Psoas muscle (tissue), 8 donors: Measurements from ENCODE around the gene KRTAP5-7. TPM values are rescaled to one million over a fixed set of nuclear protein-coding genes. Genes with fewer than 3 reads are reported as not detected.

Experiments used
- ATAC-seq, 4 donors: fragments of 200-7000 bp; cut with Tn5 transposase; one replicate each; pipeline ENCODE4 v1.9.1; 2020; ENCODE audit warnings: moderate library complexity in 3 of 4, mild to moderate bottlenecking in 2 of 4
- DNase-seq, 2 donors: peaks; one replicate each; pipeline ENCODE4 v3.0.0-alpha.2; 2020
- H3K27ac ChIP-seq: fragments of 200-600 bp; one replicate; pipeline ENCODE4 v1.8.0; 2022
- H3K27me3 ChIP-seq, 3 donors: fragments of 200-600 bp in 1 of 3; one replicate each; pipeline versions ENCODE4 v1.6.1 to v1.8.0; 2013 to 2022; ENCODE audit warnings: low read length in 2 of 3, mild to moderate bottlenecking in 2 of 3, moderate library complexity in 1 of 3; ENCODE audit not compliant: insufficient read depth in 3 of 3
- H3K36me3 ChIP-seq, 2 donors: fragments of 200-600 bp in 1 of 2; one replicate each; pipeline versions ENCODE4 v1.6.1 to v1.8.0; 2013 to 2022; ENCODE audit warnings: low read depth in 1 of 2, mild to moderate bottlenecking in 1 of 2, moderate library complexity in 1 of 2; ENCODE audit not compliant: insufficient read depth in 1 of 2
- H3K4me1 ChIP-seq: fragments of 200-600 bp; one replicate; pipeline ENCODE4 v1.8.0; 2022
- H3K4me3 ChIP-seq: fragments of 200-600 bp; one replicate; pipeline ENCODE4 v1.8.0; 2022; ENCODE audit warnings: mild to moderate bottlenecking
- H3K9me3 ChIP-seq: fragments of 200-600 bp; one replicate; pipeline ENCODE4 v1.8.0; 2022
- CTCF ChIP-seq: fragments of 200-600 bp; IDR thresholded peaks from one replicate; pipeline ENCODE4 v1.8.0; 2022; ENCODE audit warnings: antibody characterized with exemption
- WGBS, 3 donors: extraction: QIAGEN DNeasy Blood & Tissue Kit; methylation state at CpG; one replicate each; pipeline versions ENCODE4 v1.1.6 to v1.1.7; 2013; 5-methylcytosine and 5-hydroxymethylcytosine counted together
- intact Hi-C, 2 donors: fragments of 100-400 bp; cut with DNase I; formaldehyde crosslinking; loops; one replicate each; pipeline versions ENCODE4 v1.11.0 to v1.14.2; 2022
- polyA plus RNA-seq, 3 donors: library from polyadenylated mRNA; stranded (reverse); fragments of 200-250 nt; gene quantifications; one replicate each; pipeline ENCODE4 v1.2.3, GENCODE V29; 2013
- total RNA-seq, 4 donors: library from RNA; stranded (reverse); fragmentation: NEBNext Ultra II Directional in 2 of 4; extraction: Animal tissue kit (Norgen Biotek cat#: 25700) in 2 of 4; gene quantifications; one replicate each; pipeline versions ENCODE4 v1.2.1 to v1.2.4, GENCODE V29; 2021 to 2023
- donor health status: healthy with polysubstance abuse.
- donor health status: DM: no; HTN: no; CAD: no; lungs with moderate emphysema.
- donor health status: Bipolar disorder and iron deficiency.
- donor health status: healthy.
- donor health status: DM: yes; HTN: yes; CAD: no.
- donor health status: DM: no; HTN: no; CAD: no.
- donor health status: DM: no; HTN: no; CAD: no.
- donor health status: DM: yes; HTN: yes; CAD: no.

KRTAP5-7 gene
- total and polyA plus RNA-seq, 7 donors: 0.01 TPM; not detected in 6

- Histone ChIP-seq H3K4me3 (peak overlapping the region; percentile 42), H3K36me3 (peaks cover 0 to 64% of the 10 kb centered on the region in 2 donors), H3K27ac (peak overlapping the region; percentile 85), H3K9me3 (no peaks in the 10 kb centered on the region), H3K27me3 (no peaks in the 10 kb centered on the region), H3K4me1 (peaks cover 9% of the 10 kb centered on the region)
- ATAC-seq: peak; percentile 86 to 92 (median 92)
- 20 to 32% (median 23%) methylated on average over 13 of the region's 13 CpGs for WGBS, 3 donors
- intact Hi-C loops: no loop called here
- no peak for TF ChIP-seq CTCF
- DNase-seq: peak; percentile 39 to 72
These were observed 27.9 kb upstream of the KRTAP5-7 start for GRCh38 chr11:71499125-71499524.

DNA sequence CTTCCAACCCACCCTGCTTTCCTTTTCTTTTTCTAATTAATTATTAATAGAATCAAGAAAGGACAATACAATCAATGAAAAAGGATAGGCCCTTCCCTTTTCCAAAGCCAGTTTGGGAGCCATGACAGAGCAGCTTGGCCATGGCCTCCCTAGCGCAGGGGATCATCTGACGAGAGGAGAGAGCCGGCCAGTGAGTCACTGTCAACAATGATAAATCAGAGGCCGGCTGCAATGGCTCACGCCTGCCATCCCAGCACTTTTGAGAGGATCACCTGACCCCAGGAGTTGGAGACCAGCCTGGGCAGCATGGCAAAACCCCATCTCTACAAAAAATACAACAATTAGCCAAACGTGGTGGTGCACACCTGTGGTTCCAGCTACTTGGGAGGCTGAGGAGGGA lies 27.5 kb upstream of the KRTAP5-7 start:
- intact Hi-C loops: no loop called here
- Histone ChIP-seq H3K4me3 (peak overlapping the region; percentile 42), H3K27me3 (no peaks in the 10 kb centered on the region), H3K9me3 (no peaks in the 10 kb centered on the region), H3K36me3 (peaks cover 0 to 62% of the 10 kb centered on the region in 2 donors), H3K4me1 (peaks cover 9% of the 10 kb centered on the region), H3K27ac (peak overlapping the region; percentile 85)
- ATAC-seq (peak; percentile 91 to 97 (median 95)), DNase-seq (peak; percentile 59 to 84)
- no peak for TF ChIP-seq CTCF
- 30 to 57% (median 39%) methylated on average over 6 of the region's 6 CpGs for WGBS, 3 donors

- no peak for TF ChIP-seq CTCF
- ATAC-seq (no peak), DNase-seq (no peak)
- H3K4me1 ChIP-seq: peaks cover 9% of the 10 kb centered on the region
- 31 to 41% (median 38%) methylated on average over 6 of the region's 6 CpGs for WGBS, 3 donors
- no peaks in the 10 kb centered on the region for H3K9me3 ChIP-seq
- H3K27me3 ChIP-seq: no peaks in the 10 kb centered on the region
- no peak overlapping the region for H3K4me3 ChIP-seq
- peaks cover 0 to 58% of the 10 kb centered on the region in 2 donors for H3K36me3 ChIP-seq
- peak overlapping the region; percentile 85 for H3K27ac ChIP-seq
- intact Hi-C loops: no loop called here
These were observed 26.5 kb upstream of the KRTAP5-7 start for GRCh38 chr11:71500601-71501021.

DNA sequence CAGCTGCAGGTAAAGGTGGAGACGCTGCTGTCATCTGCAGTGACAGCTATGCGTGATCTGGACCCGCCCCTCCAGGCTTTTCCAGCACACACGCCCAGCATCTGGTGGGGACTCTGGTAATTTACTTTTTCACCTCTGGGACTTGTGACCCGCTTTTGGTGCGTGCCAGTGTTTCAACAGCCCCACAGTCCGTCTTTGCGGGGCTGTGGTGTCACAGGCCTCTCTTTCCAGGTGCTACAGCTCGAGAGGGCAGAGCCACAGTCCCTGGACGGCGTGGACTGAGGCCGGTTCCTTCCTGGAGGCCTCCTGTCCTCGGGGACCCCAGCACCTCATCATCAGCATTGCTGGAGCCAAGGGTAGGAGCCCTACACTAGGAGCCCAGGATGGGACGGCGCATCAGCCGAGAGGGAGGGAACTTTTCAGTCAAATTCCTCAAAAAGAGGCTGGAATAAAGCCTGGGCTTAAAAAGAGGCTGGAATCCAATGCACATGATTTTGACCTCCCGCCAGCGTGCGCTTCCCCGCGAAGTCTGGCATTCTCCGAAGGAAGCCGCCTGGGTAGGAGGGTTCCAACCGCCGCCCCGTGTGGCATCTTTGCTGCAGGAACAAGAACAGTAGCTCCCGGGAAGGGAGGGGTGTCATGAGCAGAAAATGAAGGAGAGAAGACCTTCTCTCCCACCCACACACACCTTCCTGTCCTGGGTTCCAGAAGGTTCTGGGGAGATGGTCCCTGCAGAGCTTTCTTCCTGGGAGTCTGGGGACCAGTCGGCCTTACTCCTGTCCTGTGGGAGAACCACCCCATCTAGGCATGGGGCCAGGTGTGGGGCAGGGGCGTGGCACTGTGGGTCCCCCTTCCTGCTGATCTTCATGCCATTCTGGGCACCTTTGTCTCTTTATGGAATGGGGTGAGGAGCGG lies 25.7 kb upstream of the KRTAP5-7 start:
- no peaks in the 10 kb centered on the region for H3K27me3 ChIP-seq
- H3K9me3 ChIP-seq: no peaks in the 10 kb centered on the region
- no peak overlapping the region for H3K4me3 ChIP-seq
- ATAC-seq: no peak
- H3K27ac ChIP-seq: no peak overlapping the region
- H3K4me1 ChIP-seq: peaks cover 9% of the 10 kb centered on the region
- no peak for DNase-seq
- WGBS, 3 donors: 89 to 90% (median 90%) methylated on average over 30 of the region's 30 CpGs
- intact Hi-C loops: no loop called here
- TF ChIP-seq CTCF: no peak
- H3K36me3 ChIP-seq: peaks cover 0 to 50% of the 10 kb centered on the region in 2 donors
